HG02759 (cell line): ENCODE data around the gene SLC49A3.
"Not testable (repeated sequence)": the region's sequence is repeated elsewhere in the genome, so short reads cannot be mapped to it uniquely, and the experiment has no call there.

Experiments used
- ATAC-seq: cut with Tn5 transposase; IDR thresholded peaks from one replicate; pipeline ENCODE4 v1.9.1; 2021; ENCODE audit warnings: mild to moderate bottlenecking, moderate library complexity; ENCODE audit not compliant: unreplicated experiment

Gene SLC49A3

GRCh38 chr4:635066-635835 is 53.7 kb downstream of the SLC49A3 start:
- not testable (repeated sequence) for ATAC-seq

DNA sequence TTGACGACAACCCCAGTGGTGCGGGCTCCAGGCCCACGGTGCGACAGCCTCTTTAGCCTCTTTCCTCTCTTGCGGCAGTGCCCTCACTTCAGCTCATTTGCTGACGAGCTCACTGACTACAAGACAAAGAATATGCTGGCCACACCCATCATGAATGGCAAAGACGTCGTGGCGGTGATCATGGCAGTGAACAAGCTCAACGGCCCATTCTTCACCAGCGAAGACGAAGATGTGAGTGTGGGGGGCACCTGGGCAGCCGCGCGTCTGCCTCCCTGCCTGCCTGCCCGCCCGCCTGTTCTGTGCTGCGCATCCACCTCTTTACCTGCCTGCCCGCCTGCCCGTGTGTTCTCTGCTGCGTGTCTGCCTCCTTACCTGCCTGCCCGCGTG is 54.4 kb downstream of the SLC49A3 start:
- no peak for ATAC-seq

DNA sequence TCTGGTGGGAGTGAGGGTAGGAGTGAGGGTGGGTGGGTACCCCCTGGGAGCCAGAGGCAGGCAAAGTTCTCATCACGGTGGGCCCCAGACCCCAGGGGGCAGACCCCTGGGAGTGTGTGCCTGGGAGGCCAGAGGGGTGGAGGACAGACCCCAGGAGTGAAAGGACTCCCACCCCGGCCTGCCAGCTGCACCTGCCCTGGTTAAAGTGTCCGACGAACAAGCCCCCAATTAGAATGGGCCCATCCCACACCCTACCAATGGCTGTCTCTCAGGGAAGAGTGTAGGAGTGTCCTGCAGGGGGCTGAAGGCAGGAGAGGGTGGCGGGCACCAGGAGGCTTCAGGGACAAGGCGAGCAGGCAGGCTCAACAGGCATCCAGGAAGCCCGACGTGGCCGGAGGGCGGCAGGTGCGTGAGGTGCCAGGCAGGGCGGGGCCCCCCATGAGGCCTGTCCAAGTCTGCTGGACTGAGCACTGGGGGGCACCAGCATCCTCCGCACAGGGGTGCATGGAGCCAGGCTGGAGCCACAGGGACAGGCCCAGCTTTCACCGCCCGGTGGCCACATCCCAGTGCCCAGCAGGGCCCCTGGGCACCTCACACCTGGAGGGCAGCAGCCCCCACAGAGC is 54.9 kb downstream of the SLC49A3 start:
- ATAC-seq = no peak

- no peak for ATAC-seq
Observed at GRCh38 chr4:633406-633805, 55.5 kb downstream of the SLC49A3 start.

DNA sequence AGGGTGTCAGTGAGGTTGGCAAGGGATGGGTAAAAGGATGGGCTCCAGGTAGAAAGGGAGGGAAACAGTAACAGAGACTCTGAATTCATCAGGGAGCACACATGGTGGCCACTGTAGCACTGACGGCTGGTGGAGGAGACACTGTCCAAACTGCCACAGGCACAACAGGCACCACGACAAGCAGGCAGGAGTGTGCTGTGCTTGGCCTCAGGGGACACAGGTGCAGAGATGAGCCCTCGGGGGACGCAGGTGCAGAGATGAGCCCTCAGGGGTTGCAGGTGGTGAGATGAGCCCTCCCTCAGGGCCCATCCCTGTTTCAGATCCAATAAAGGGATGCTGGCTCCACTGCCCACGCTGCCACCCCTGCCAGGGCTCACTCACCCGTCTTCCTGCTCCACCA is 56.0 kb downstream of the SLC49A3 start:
- ATAC-seq = no peak

GRCh38 chr4:632196-632790 is 56.7 kb downstream of the SLC49A3 start:
- no peak for ATAC-seq
